ENCODE data around the gene ATP2A3.

DNA sequence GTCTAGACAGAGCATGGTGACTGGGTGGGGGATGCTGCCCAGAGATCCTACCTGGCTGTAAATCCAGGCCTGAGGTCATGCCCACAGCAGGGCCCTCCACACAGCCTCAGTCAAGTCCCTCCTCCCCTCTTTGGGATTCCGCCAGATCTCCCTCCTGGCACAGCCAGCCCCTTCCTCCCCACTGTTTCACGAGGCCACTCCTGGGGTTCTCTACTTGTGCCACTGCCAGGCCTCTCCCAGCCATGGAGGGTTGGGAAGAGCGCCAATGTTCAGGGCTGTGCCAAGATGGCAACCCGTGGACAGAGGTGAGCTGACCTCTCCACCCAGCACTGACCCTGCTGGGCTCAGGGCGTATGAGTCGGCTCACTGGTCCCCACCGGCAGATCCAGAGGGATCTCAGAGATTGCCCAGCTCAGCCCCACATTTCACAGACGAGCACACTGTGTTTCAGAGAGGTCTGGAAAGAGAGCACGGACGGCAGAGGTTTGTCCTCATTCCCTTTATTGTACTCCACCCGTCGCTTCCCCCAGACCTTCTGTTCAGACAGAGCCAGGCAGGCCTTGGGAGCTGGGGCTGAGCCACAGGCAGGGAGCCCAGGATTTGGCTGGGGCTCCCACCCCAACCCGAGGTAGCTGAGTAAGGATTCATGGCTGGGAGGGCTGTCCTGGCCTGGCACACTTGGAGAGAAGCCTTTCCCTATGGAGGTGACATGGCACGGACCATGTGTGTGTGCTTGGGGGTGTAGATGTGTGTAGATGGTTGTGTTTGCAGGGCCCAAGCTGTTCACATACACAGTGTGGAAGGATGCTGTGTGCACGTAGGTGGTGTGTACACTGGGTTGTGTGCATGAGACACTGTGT is 67.9 kb downstream of the ATP2A3 start:
- TF ChIP-seq, protein P1, sequence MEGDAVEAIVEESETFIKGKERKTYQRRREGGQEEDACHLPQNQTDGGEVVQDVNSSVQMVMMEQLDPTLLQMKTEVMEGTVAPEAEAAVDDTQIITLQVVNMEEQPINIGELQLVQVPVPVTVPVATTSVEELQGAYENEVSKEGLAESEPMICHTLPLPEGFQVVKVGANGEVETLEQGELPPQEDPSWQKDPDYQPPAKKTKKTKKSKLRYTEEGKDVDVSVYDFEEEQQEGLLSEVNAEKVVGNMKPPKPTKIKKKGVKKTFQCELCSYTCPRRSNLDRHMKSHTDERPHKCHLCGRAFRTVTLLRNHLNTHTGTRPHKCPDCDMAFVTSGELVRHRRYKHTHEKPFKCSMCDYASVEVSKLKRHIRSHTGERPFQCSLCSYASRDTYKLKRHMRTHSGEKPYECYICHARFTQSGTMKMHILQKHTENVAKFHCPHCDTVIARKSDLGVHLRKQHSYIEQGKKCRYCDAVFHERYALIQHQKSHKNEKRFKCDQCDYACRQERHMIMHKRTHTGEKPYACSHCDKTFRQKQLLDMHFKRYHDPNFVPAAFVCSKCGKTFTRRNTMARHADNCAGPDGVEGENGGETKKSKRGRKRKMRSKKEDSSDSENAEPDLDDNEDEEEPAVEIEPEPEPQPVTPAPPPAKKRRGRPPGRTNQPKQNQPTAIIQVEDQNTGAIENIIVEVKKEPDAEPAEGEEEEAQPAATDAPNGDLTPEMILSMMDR (IDR thresholded peaks at IDR 0.05; ENCODE audit: insufficient read depth, low read length) = no peak
- TF ChIP-seq, protein P2, sequence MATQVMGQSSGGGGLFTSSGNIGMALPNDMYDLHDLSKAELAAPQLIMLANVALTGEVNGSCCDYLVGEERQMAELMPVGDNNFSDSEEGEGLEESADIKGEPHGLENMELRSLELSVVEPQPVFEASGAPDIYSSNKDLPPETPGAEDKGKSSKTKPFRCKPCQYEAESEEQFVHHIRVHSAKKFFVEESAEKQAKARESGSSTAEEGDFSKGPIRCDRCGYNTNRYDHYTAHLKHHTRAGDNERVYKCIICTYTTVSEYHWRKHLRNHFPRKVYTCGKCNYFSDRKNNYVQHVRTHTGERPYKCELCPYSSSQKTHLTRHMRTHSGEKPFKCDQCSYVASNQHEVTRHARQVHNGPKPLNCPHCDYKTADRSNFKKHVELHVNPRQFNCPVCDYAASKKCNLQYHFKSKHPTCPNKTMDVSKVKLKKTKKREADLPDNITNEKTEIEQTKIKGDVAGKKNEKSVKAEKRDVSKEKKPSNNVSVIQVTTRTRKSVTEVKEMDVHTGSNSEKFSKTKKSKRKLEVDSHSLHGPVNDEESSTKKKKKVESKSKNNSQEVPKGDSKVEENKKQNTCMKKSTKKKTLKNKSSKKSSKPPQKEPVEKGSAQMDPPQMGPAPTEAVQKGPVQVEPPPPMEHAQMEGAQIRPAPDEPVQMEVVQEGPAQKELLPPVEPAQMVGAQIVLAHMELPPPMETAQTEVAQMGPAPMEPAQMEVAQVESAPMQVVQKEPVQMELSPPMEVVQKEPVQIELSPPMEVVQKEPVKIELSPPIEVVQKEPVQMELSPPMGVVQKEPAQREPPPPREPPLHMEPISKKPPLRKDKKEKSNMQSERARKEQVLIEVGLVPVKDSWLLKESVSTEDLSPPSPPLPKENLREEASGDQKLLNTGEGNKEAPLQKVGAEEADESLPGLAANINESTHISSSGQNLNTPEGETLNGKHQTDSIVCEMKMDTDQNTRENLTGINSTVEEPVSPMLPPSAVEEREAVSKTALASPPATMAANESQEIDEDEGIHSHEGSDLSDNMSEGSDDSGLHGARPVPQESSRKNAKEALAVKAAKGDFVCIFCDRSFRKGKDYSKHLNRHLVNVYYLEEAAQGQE (IDR thresholded peaks at IDR 0.05; ENCODE audit: insufficient replicate concordance, low read depth) = no peak
- no peak for TF ChIP-seq GABPA (IDR thresholded peaks at IDR 0.05; ENCODE audit: low read depth)
- no peak for TF ChIP-seq POLR2AphosphoS5 (IDR thresholded peaks at IDR 0.05; ENCODE audit: low read depth)
- no peak for TF ChIP-seq SPI1 (IDR thresholded peaks at IDR 0.05; ENCODE audit: borderline replicate concordance, low read depth)

All from HL-60 (cell line).